A172 (cell line): Measurements from ENCODE around the gene SYNGR1. TPM values are rescaled to one million over a fixed set of nuclear protein-coding genes. Genes with fewer than 3 reads are reported as not detected.

Experiments used
- DNase-seq: peaks from one replicate; pipeline ENCODE4 v3.0.0-alpha.2; 2015; ENCODE audit warnings: low spot score
- total RNA-seq: library from RNA; depleted of rRNA; stranded (reverse); fragments of >200 nt; shearing (Covaris generic); gene quantifications from 2 replicates; pipeline ENCODE4 v1.2.3, GENCODE V29; 2014; rRNA removed

SYNGR1 gene
- 2.4 and 2.9 TPM in 2 replicates for total RNA-seq

GRCh38 chr22:39349967-39350726 is at the start of gene SYNGR1:
Gene SYNGR1 (plus strand): TSS chr22:39349991. CDS start chr22:39350011, 20 bp downstream.
- no peak for DNase-seq

- DNase-seq, result no peak
Measured at GRCh38 chr22:39300186-39300830, 49.5 kb upstream of the SYNGR1 start.

GRCh38 chr22:39301108-39301507 is 48.7 kb upstream of the SYNGR1 start:
- DNase-seq, result no peak

GRCh38 chr22:39301926-39302325 is 47.9 kb upstream of the SYNGR1 start:
- DNase-seq, result no peak

- DNase-seq, result no peak
Measured at GRCh38 chr22:39302431-39302960, 47.3 kb upstream of the SYNGR1 start.

- DNase-seq, result no peak
Measured at GRCh38 chr22:39303358-39303757, 46.4 kb upstream of the SYNGR1 start.

GRCh38 chr22:39303892-39304671 is 45.7 kb upstream of the SYNGR1 start:
- no peak for DNase-seq

- DNase-seq, result no peak
Measured at GRCh38 chr22:39306456-39307361, 43.1 kb upstream of the SYNGR1 start.

- DNase-seq, result peak; percentile 87
Measured at GRCh38 chr22:39308614-39309363, 41.0 kb upstream of the SYNGR1 start.

GRCh38 chr22:39309364-39309861 is 40.4 kb upstream of the SYNGR1 start:
- DNase-seq, result no peak

- DNase-seq, result peak; percentile 30
Measured at GRCh38 chr22:39309881-39310714, 39.7 kb upstream of the SYNGR1 start.

GRCh38 chr22:39311592-39312400 is 38.0 kb upstream of the SYNGR1 start:
- DNase-seq, result no peak

GRCh38 chr22:39312410-39312809 is 37.4 kb upstream of the SYNGR1 start:
- DNase-seq, result no peak

- no peak for DNase-seq
Measured at GRCh38 chr22:39313258-39314001, 36.4 kb upstream of the SYNGR1 start.

GRCh38 chr22:39314251-39314971 is 35.4 kb upstream of the SYNGR1 start:
- DNase-seq, result no peak

- no peak for DNase-seq
Measured at GRCh38 chr22:39315389-39315788, 34.4 kb upstream of the SYNGR1 start.
